ENCODE measurements around the gene NRCAM.

GRCh38 chr7:108327353-108327752 is 128.9 kb downstream of the NRCAM start:
- TF ChIP-seq CTCF (IDR thresholded peaks at IDR 0.05) = no peak
- TF ChIP-seq EP300 (IDR thresholded peaks at IDR 0.05) = no peak
- TF ChIP-seq POLR2A (IDR thresholded peaks at IDR 0.05) = no peak
- TF ChIP-seq POLR2AphosphoS5 (IDR thresholded peaks at IDR 0.05) = no peak

All from gastroesophageal sphincter (tissue), 3 donors.